Measurements from ENCODE around the gene STK32C.

GRCh38 chr10:132326344-132326889, 18.7 kb upstream of the STK32C start:
- TF ChIP-seq POLR2AphosphoS5 (IDR thresholded peaks at IDR 0.05): no peak
- no peak for TF ChIP-seq POLR2A (IDR thresholded peaks at IDR 0.05; ENCODE audit: low read depth)
- no peak for TF ChIP-seq CTCF (IDR thresholded peaks at IDR 0.05)
- TF ChIP-seq EP300 (IDR thresholded peaks at IDR 0.05): no peak

Measured in esophagus muscularis mucosa (tissue), 4 donors.